Measurements from ENCODE around the gene POLE3.

DNA sequence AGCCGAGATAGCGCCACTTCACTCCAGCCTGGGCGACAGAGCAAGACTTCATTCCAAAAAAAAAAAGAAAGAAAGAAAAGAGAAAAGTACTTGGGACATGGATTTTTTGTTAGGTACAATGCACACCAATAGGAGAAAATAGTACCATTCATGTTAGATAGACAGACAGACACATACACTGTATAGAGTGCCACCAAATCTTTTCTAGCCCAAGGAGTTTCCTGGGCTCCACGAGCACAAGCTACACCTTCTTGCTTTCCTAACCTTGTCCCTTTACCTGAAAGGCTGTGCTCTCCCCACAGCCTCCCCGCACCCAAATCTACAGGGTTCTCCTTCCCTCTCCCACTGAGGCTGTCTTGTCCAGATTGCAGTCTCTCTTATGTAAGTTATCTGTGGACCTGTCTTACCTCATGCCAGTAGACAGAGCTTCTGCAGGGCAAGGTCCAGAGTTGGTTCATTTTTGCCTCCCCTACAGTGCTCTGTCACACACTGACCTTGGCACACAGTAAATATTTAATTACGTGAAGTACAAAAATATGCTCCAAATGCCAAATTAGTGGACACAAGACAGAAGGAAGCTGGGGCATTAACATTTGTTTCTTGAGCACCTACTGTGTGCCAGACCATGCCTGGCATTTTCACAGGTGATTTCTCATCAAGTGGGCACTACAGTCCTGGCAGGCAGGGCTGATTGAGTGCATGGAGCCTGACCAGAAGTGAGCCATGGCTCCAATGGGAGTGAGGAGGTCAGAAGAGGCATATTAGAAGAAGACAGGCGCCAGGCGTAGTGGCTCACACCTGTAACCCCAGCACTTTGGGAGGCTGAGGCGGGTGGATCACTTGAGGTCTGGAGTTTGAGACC, 15.2 kb downstream of the POLE3 start:
- TF ChIP-seq, protein P1, sequence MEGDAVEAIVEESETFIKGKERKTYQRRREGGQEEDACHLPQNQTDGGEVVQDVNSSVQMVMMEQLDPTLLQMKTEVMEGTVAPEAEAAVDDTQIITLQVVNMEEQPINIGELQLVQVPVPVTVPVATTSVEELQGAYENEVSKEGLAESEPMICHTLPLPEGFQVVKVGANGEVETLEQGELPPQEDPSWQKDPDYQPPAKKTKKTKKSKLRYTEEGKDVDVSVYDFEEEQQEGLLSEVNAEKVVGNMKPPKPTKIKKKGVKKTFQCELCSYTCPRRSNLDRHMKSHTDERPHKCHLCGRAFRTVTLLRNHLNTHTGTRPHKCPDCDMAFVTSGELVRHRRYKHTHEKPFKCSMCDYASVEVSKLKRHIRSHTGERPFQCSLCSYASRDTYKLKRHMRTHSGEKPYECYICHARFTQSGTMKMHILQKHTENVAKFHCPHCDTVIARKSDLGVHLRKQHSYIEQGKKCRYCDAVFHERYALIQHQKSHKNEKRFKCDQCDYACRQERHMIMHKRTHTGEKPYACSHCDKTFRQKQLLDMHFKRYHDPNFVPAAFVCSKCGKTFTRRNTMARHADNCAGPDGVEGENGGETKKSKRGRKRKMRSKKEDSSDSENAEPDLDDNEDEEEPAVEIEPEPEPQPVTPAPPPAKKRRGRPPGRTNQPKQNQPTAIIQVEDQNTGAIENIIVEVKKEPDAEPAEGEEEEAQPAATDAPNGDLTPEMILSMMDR (conservative IDR thresholded peaks at IDR 0.05; ENCODE audit: low read length) = no peak
- no peak for TF ChIP-seq EZH2phosphoT487 (IDR thresholded peaks at IDR 0.05; ENCODE audit: borderline replicate concordance)

Measured in Loucy (cell line).